HG02610 (cell line): ENCODE measurements around the gene NT5C1A.

Experiments
- ATAC-seq: cut with Tn5 transposase; IDR thresholded peaks from one replicate; pipeline ENCODE4 v1.9.1; 2021; ENCODE audit warnings: mild to moderate bottlenecking, moderate library complexity; ENCODE audit not compliant: unreplicated experiment

Gene NT5C1A

DNA sequence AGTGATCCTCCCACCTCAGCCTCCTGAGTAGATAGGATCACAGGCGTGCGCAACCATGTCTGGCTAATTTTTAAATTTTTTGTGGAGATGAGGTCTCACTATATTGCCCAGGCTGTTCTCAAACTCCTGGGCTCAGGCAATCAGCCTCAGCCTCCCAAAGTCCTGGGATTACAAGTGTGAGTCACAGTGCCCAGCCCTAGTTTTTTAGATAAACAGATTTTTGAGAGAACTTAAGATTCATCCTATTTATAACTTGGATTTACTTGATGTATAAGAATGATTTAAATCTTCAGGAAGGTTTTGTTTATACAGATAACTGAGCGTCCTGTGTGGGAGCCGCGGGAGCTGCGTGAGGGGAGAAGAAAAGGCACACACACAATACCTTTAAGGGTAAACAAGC is 58.7 kb downstream of the NT5C1A start:
- ATAC-seq: no peak

GRCh38 chr1:39609618-39610331 is 62.1 kb downstream of the NT5C1A start:
- peak; percentile 59 for ATAC-seq
